Natural killer cell (primary cell): ENCODE data around the gene MRPL2. TPM values are rescaled to one million over a fixed set of nuclear protein-coding genes. Genes with fewer than 3 reads are reported as not detected.
"Not testable (repeated sequence)": the region's sequence is repeated elsewhere in the genome, so short reads cannot be mapped to it uniquely, and the experiment has no call there.

Experiments used
- ATAC-seq, 3 donors: fragments of 150-1000 bp in 2 of 3; fragments of 200-7000 bp in 1 of 3; cut with Tn5 transposase; 1 replicate in 1 of 3; 2 replicates in 2 of 3; pipeline ENCODE4 v1.10.0; 2021; ENCODE audit warnings: mild to moderate bottlenecking in 2 of 3, moderate library complexity in 2 of 3
- DNase-seq, 2 donors: peaks; one replicate each; pipeline versions ENCODE4 v3.0.0 to v3.0.0-alpha.2; 2013 to 2021; ENCODE audit warnings: mixed read lengths in 1 of 2
- H3K27ac ChIP-seq: one replicate; pipeline ENCODE4 v1.5.1; 2013; ENCODE audit warnings: mild to moderate bottlenecking, low read length
- H3K27me3 ChIP-seq: one replicate; pipeline ENCODE4 v1.6.1; 2013; ENCODE audit warnings: low read length; ENCODE audit not compliant: control insufficient read depth, insufficient read depth
- H3K36me3 ChIP-seq: one replicate; pipeline ENCODE4 v1.6.1; 2013; ENCODE audit warnings: low read length; ENCODE audit not compliant: control insufficient read depth, insufficient read depth
- H3K4me1 ChIP-seq: one replicate; pipeline ENCODE4 v1.6.1; 2013; ENCODE audit warnings: low read length; ENCODE audit not compliant: control insufficient read depth, insufficient read depth
- H3K4me3 ChIP-seq: one replicate; pipeline ENCODE4 v1.5.1; 2013; ENCODE audit warnings: low read length
- H3K9me3 ChIP-seq: one replicate; pipeline ENCODE4 v1.6.1; 2013; ENCODE audit warnings: low read length; ENCODE audit not compliant: control insufficient read depth, insufficient read depth
- H3K27ac Mint-ChIP-seq, 2 donors: one replicate each; pipeline ENCODE4 v1.8.0; 2022; ENCODE audit warnings: mild to moderate bottlenecking in 2 of 2, mixed read lengths in 2 of 2, moderate library complexity in 1 of 2
- H3K27me3 Mint-ChIP-seq, 2 donors: one replicate each; pipeline ENCODE4 v1.8.0; 2022; ENCODE audit warnings: low read depth in 2 of 2, mixed read lengths in 2 of 2
- H3K36me3 Mint-ChIP-seq: one replicate; pipeline ENCODE4 v1.8.0; 2022; ENCODE audit warnings: mixed read lengths
- H3K4me1 Mint-ChIP-seq, 2 donors: one replicate each; pipeline ENCODE4 v1.8.0; 2022; ENCODE audit warnings: mixed read lengths in 2 of 2
- H3K4me3 Mint-ChIP-seq: one replicate; pipeline ENCODE4 v1.8.0; 2022; ENCODE audit warnings: mild to moderate bottlenecking, moderate library complexity, mixed read lengths
- H3K9me3 Mint-ChIP-seq, 2 donors: one replicate each; pipeline ENCODE4 v1.8.0; 2022; ENCODE audit warnings: mixed read lengths in 2 of 2
- CTCF ChIP-seq: fragments of 200-600 bp; IDR thresholded peaks from one replicate; pipeline ENCODE4 v1.8.0; 2022; ENCODE audit warnings: antibody characterized with exemption
- WGBS: methylation state at CpG from one replicate; pipeline ENCODE4 v1.1.7; 2013; ENCODE audit warnings: missing lambda C conversion rate; ENCODE audit not compliant: insufficient coverage; 5-methylcytosine and 5-hydroxymethylcytosine counted together
- intact Hi-C: fragments of 100-400 bp; cut with micrococcal nuclease; formaldehyde crosslinking; loops from one replicate; pipeline ENCODE4 v1.14.2; 2022
- total RNA-seq, 4 donors: library from RNA; stranded (reverse); fragments of 120-200 nt in 1 of 4; gene quantifications; one replicate each; pipeline versions ENCODE4 v1.2.3 to v1.2.4, GENCODE V29; 2013 to 2022

The MRPL2 gene
- total RNA-seq, 3 donors from 2014 or later (not counting 1 experiment from before 2014, with no cell fraction given) = 33.4 to 38.4 (median 33.9) TPM

- H3K27me3 ChIP-seq = no peaks in the 10 kb centered on the region
- H3K27ac Mint-ChIP-seq = no peak overlapping the region
- H3K4me1 ChIP-seq = peaks cover 9% of the 10 kb centered on the region
- H3K9me3 ChIP-seq = no peaks in the 10 kb centered on the region
- H3K4me3 Mint-ChIP-seq = no peak overlapping the region
- no peak overlapping the region for H3K4me3 ChIP-seq
- H3K9me3 Mint-ChIP-seq = no peaks in the 10 kb centered on the region
- no peak for DNase-seq
- no peak for ATAC-seq
- H3K36me3 Mint-ChIP-seq = no peaks in the 10 kb centered on the region
- 94% methylated on average over 7 of the region's 7 CpGs for WGBS
- no peak for TF ChIP-seq CTCF
- no peak overlapping the region for H3K27ac ChIP-seq
- H3K4me1 Mint-ChIP-seq = peaks cover 15 to 23% of the 10 kb centered on the region in 2 donors
- H3K27me3 Mint-ChIP-seq = no peaks in the 10 kb centered on the region
- peaks cover 27% of the 10 kb centered on the region for H3K36me3 ChIP-seq
- intact Hi-C loops = no loop called here
These were observed 11.2 kb downstream of the MRPL2 start for GRCh38 chr6:43047998-43048397.

- no peaks in the 10 kb centered on the region for H3K4me1 ChIP-seq
- H3K4me3 ChIP-seq = no peak overlapping the region
- Mint-ChIP-seq H3K27ac (no peak overlapping the region), H3K4me1 (peaks cover under 1 to 1% of the 10 kb centered on the region in 2 donors), H3K9me3 (no peaks in the 10 kb centered on the region), H3K36me3 (no peaks in the 10 kb centered on the region), H3K27me3 (no peaks in the 10 kb centered on the region), H3K4me3 (no peak overlapping the region)
- no peak for DNase-seq
- no peak for TF ChIP-seq CTCF
- no peak for ATAC-seq
- H3K27ac ChIP-seq = no peak overlapping the region
- H3K36me3 ChIP-seq = peaks cover 34% of the 10 kb centered on the region
- H3K9me3 ChIP-seq = no peaks in the 10 kb centered on the region
- intact Hi-C loops = no loop called here
- no peaks in the 10 kb centered on the region for H3K27me3 ChIP-seq
- 95% methylated on average over 11 of the region's 11 CpGs for WGBS
These were observed 13.8 kb downstream of the MRPL2 start for GRCh38 chr6:43045371-43045930.

GRCh38 chr6:43043310-43043709 is 15.9 kb downstream of the MRPL2 start:
- DNase-seq (no peak), ATAC-seq (no peak)
- Histone ChIP-seq H3K27me3 (no peaks in the 10 kb centered on the region), H3K27ac (no peak overlapping the region), H3K36me3 (peaks cover 36% of the 10 kb centered on the region), H3K9me3 (no peaks in the 10 kb centered on the region), H3K4me3 (no peak overlapping the region), H3K4me1 (no peaks in the 10 kb centered on the region)
- intact Hi-C loops = no loop called here
- Mint-ChIP-seq H3K27ac (no peak overlapping the region), H3K27me3 (no peaks in the 10 kb centered on the region), H3K36me3 (no peaks in the 10 kb centered on the region), H3K9me3 (no peaks in the 10 kb centered on the region), H3K4me3 (no peak overlapping the region), H3K4me1 (no peaks in the 10 kb centered on the region)
- no peak for TF ChIP-seq CTCF
- WGBS = 98% methylated on average over 9 of the region's 9 CpGs

- H3K4me1 ChIP-seq, intact Hi-C loops, H3K9me3 ChIP-seq, ATAC-seq, H3K4me3 ChIP-seq, H3K9me3 Mint-ChIP-seq, H3K27ac ChIP-seq, H3K4me3 Mint-ChIP-seq, H3K27ac Mint-ChIP-seq, H3K27me3 ChIP-seq, DNase-seq, H3K4me1 Mint-ChIP-seq, H3K36me3 Mint-ChIP-seq, H3K27me3 Mint-ChIP-seq: not testable (repeated sequence)
- WGBS = 94% methylated on average over 7 of the region's 8 CpGs
- peaks cover 43% of the 10 kb centered on the region for H3K36me3 ChIP-seq
These were observed 17.8 kb downstream of the MRPL2 start for GRCh38 chr6:43041475-43041874.
